Measurements from ENCODE around the gene ZSWIM9. TPM values are rescaled to one million over a fixed set of nuclear protein-coding genes. Genes with fewer than 3 reads are reported as not detected.

The ZSWIM9 gene
- polyA plus RNA-seq (ENCODE audit: low read depth in 6 of 6), result 1 to 10 TPM in 1 of 6 donors, under 1 TPM in 4, not detected in 1; 0.06 to 1.6 (median 0.69) TPM

DNA sequence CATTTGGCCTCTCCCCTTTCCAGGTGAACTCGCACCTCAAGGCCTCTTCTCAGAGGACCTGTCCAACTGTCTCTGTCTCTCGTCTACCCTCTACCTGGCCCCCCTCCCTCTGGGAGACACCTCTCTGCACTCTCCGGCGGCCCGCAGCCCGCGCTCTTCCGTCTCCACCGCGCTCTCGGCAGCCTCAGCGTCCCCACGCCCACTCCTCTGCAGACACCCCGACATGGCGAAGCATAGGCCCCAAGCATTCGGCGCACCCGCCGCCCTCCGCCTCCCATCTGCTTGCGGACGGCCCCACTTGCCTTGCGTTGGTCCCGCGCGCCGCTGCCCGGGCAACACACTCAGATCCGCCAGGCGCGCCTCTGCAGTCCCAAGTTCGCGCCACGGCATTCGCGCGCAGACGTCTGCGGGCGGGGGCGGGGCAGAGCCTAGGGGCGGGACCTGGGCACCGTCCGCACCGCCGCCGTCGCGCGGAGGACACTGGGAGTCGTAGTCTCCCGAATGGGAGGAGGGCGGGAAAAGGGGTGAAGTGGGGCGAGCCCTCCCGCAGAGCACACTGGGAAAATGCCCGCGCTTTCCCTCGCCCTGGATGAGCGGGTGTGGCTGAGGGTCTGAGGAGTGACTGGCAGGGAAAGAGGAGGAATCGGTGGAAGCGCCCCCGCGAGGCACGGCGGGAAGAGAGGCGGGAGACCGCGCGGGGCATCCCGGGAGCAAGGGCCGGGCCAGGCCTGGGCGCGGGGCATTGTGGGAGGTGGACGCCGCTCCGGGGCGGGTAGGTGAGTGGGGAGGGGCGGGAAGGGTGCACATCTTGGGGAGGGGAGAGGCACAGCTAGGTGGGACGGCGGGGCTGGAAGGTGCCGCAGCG, at the start of gene ZSWIM9, which contains the start of gene LIG1:
ZSWIM9 (plus strand) TSS at position 742 of the 865 bp plus-strand sequence. CDS start 1,123 bp downstream, outside the sequence.
LIG1 (minus strand) TSS at position 406 of the 865 bp plus-strand sequence. CDS start 4,778 bp downstream, outside the sequence.
- Mint-ChIP-seq H3K27ac (peak within 1 kb of the TSS; percentile 94 to 99 (median 97)), H3K36me3 (peaks cover 7 to 21% of the 10 kb centered on the region in 2 donors), H3K27me3 (no peaks in the 10 kb centered on the region), H3K4me1 (peaks cover 21 to 37% (median 29%) of the 10 kb centered on the region in 3 donors), H3K9me3 (no peaks in the 10 kb centered on the region), H3K4me3 (peak within 1 kb of the TSS; percentile 90 to 99 (median 98))
- ATAC-seq (ENCODE audit: low read depth in 2 of 2) (peak; percentile 87 to 88), DNase-seq (peak; percentile 94)

DNA sequence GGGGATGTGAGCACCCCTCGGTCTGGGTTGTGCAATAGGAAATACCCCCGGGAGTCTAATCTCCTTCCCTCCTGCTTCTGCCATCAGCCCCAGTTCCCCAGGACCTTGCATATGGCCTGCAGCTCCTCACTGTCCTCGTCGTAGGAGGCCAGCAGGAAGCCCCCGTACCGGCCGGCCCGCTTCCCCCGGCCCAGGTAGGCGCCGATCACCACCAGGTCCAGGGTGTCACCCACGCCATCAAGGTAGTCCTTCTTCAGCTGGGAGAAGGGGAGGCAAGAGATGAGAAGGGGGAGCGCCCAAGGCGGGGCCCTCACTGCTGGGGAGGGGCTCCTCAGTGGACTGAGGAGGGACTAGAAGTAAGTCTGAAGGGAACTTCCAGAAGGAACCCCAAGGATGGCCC, 49.4 kb upstream of the ZSWIM9 start:
- DNase-seq, result no peak
- Mint-ChIP-seq H3K27me3 (no peaks in the 10 kb centered on the region), H3K4me3 (no peak overlapping the region), H3K4me1 (peaks cover 16 to 26% (median 21%) of the 10 kb centered on the region in 3 donors), H3K9me3 (peaks cover 0 to 5% (median 0%) of the 10 kb centered on the region in 7 donors), H3K27ac (peak overlapping the region in 2 of 6 donors; percentile 38 to 95), H3K36me3 (peaks cover 21 to 24% of the 10 kb centered on the region in 2 donors)
- ATAC-seq (ENCODE audit: low read depth in 2 of 2), result no peak

DNA sequence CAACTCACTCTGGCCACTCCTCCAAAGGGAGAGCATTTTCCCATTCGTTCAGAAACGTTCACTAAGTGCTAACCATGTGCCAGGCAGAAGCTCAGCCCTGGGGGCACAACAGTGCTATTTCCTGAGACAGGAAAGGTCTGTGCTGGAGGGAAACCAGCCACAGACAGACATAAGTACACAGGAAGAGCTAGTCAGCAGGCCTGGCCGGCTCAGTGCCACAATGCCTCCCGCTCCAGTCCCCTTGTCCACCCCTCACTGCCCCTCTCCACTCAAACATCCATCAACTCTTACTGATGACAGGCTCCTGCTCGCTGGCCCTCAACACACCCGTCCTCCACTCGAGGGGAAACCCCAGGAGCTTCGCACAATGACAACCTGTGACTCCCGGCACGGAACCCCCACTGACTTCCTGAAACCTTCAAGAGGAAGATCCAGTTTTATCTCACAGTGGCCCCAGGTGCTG, 48.5 kb upstream of the ZSWIM9 start:
- peak overlapping the region in 5 of 6 donors; percentile 71 to 97 (median 94) for H3K27ac Mint-ChIP-seq
- H3K36me3 Mint-ChIP-seq, result peaks cover 21 to 27% of the 10 kb centered on the region in 2 donors
- peak overlapping the region in 6 of 8 donors; percentile 33 to 85 (median 56) for H3K4me3 Mint-ChIP-seq
- peaks cover 0 to 5% (median 0%) of the 10 kb centered on the region in 7 donors for H3K9me3 Mint-ChIP-seq
- peak; percentile 9 for DNase-seq
- peak; percentile 90 to 94 for ATAC-seq (ENCODE audit: low read depth in 2 of 2)
- no peaks in the 10 kb centered on the region for H3K27me3 Mint-ChIP-seq
- H3K4me1 Mint-ChIP-seq, result peaks cover 16 to 26% (median 21%) of the 10 kb centered on the region in 3 donors

DNA sequence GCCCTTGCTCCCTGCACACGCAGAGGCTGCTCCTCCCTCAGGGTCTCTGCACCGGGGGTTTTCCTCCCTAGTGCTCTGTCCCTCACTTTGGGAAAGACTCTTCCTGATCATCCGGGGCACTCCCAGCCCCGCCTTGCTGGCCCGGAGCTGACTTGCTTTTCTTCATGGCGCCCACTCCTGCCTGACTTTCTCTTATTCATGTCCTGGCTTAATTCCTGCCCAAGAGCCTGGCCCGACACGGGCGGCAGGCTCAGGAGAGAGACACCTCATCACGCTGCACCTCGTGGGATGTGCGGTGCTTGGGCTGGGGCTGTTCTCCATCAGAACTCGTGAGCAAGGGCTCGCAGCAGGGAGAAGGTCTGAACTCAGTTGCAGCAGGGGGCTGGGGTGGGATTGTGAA, 48.1 kb upstream of the ZSWIM9 start:
- DNase-seq (no peak), ATAC-seq (ENCODE audit: low read depth in 2 of 2) (no peak)
- peaks cover 0 to 5% (median 0%) of the 10 kb centered on the region in 7 donors for H3K9me3 Mint-ChIP-seq
- peak overlapping the region in 3 of 8 donors; percentile 54 to 77 (median 57) for H3K4me3 Mint-ChIP-seq
- H3K27me3 Mint-ChIP-seq, result no peaks in the 10 kb centered on the region
- H3K27ac Mint-ChIP-seq, result peak overlapping the region in 5 of 6 donors; percentile 86 to 97 (median 94)
- peaks cover 15 to 22% (median 19%) of the 10 kb centered on the region in 3 donors for H3K4me1 Mint-ChIP-seq
- H3K36me3 Mint-ChIP-seq, result peaks cover 21 to 31% of the 10 kb centered on the region in 2 donors

DNA sequence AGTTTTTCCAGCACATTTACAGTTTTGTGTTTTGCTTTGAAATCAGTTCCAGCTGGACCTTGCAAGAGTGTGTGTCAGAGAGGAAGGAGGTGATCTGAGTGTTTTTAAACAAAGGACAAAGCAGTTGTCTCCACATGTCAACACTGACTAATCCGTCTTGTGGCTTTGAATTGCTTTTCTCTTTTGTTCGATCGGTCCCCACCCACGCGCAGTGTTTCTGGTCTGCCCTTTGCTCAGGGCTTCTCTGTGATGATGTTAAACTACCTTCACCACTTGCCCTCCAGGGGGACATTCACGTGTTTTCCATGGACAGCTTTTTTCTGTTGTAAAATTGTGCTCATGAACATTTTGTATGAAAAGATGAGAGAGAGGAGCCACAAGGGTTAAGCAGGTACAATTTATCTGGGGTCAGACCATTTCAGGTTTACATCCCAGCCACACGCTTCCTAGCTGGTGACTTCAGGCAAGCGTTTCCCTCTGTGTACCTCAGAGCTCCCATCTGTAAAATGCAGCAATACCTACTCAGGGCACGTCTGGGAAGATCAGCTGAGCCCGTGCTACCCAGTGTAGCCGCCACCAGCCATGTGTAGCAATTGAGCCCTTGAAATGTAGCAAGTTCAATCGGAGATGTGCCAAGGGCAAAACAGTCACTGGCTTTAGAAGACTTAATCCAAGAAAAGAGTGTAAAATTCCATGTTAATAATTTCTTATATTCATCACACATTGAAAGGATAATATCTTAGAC, 46.4 kb upstream of the ZSWIM9 start:
- no peak overlapping the region for H3K27ac Mint-ChIP-seq

DNA sequence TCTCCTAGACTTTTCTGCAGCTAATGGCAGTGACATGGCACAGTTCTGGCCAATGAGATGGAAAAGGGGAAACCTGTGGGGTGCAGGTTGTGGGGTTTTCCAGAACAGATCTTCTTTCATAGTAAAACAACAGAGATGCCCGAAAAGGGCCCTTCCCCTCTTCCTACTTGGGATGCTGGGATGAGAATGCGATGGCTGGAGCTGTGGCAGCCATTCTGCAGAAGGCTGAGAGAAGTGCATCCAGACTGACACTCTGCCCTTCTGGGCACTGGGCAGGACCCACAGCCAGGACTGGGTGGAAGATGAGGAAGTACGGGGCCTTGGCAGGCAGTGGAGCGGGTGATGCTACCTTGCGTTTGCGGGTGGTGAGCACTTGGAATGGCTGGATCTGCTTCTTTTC, 42.9 kb upstream of the ZSWIM9 start:
- H3K4me3 Mint-ChIP-seq, result no peak overlapping the region
- no peaks in the 10 kb centered on the region for H3K27me3 Mint-ChIP-seq
- DNase-seq (no peak), ATAC-seq (ENCODE audit: low read depth in 2 of 2) (no peak)
- peaks cover 0 to 3% (median 2%) of the 10 kb centered on the region in 3 donors for H3K4me1 Mint-ChIP-seq
- H3K27ac Mint-ChIP-seq, result peak overlapping the region in 1 of 6 donors; percentile 57
- peaks cover 0 to 7% (median 3%) of the 10 kb centered on the region in 7 donors for H3K9me3 Mint-ChIP-seq
- H3K36me3 Mint-ChIP-seq, result peaks cover 21 to 36% of the 10 kb centered on the region in 2 donors

More for the DNA sequence above, 46.4 kb upstream of the ZSWIM9 start:
- peaks cover 0 to 7% (median 3%) of the 10 kb centered on the region in 7 donors for H3K9me3 Mint-ChIP-seq
- H3K4me3 Mint-ChIP-seq, result no peak overlapping the region
- H3K36me3 Mint-ChIP-seq, result peaks cover 26 to 36% of the 10 kb centered on the region in 2 donors
- peaks cover 7 to 13% (median 11%) of the 10 kb centered on the region in 3 donors for H3K4me1 Mint-ChIP-seq
- ATAC-seq (ENCODE audit: low read depth in 2 of 2) (no peak), DNase-seq (no peak)
- H3K27me3 Mint-ChIP-seq, result no peaks in the 10 kb centered on the region

DNA sequence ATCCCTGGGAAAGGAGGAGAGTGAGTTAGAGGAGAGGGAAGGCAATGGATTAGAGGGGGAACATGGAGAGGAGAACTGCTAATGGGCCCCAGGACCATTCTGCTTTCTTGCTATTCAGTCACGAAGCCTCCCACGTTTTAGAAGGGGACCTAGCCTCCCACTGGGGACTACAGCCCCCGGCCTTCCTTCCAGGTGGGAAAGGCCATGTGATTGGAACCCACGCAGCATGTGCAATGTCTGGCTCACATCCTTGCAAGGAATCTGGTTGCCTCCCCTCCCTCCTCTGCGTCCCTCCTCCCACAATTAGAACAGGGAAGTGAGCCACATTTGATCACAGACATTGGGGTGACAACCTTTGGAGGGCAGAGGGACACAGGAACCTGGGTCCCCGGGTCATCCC, 37.4 kb upstream of the ZSWIM9 start:
- Mint-ChIP-seq H3K4me1 (no peaks in the 10 kb centered on the region), H3K27ac (peak overlapping the region in 1 of 6 donors; percentile 59), H3K4me3 (no peak overlapping the region), H3K9me3 (peaks cover 0 to 4% (median 0%) of the 10 kb centered on the region in 7 donors), H3K27me3 (no peaks in the 10 kb centered on the region), H3K36me3 (peaks cover 9 to 17% of the 10 kb centered on the region in 2 donors)
- DNase-seq, result no peak
- no peak for ATAC-seq (ENCODE audit: low read depth in 2 of 2)

DNA sequence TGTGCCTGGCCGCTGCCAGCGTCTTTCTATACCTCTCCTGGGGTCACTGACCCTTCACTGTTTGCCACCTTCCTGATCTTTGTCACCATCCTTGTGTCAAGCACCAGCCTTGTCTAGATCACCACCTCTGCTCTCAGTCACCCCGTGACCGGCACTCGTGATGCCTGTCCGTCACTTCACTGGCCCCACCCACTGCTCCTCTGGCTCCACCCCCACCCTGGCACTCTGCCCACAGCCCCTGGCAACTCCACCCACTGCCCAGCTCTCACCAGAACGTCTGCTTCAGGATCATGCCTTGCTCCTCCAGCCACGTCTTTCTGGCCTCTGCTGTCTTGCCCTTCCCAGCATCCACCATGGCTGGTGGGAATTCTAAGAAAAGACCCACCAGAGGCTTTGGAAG, 35.1 kb upstream of the ZSWIM9 start:
- Mint-ChIP-seq H3K4me1 (peaks cover 0 to 7% (median 0%) of the 10 kb centered on the region in 3 donors), H3K27me3 (no peaks in the 10 kb centered on the region), H3K9me3 (no peaks in the 10 kb centered on the region), H3K36me3 (peaks cover 12 to 28% of the 10 kb centered on the region in 2 donors), H3K27ac (no peak overlapping the region), H3K4me3 (no peak overlapping the region)
- ATAC-seq (ENCODE audit: low read depth in 2 of 2), result no peak
- no peak for DNase-seq

DNA sequence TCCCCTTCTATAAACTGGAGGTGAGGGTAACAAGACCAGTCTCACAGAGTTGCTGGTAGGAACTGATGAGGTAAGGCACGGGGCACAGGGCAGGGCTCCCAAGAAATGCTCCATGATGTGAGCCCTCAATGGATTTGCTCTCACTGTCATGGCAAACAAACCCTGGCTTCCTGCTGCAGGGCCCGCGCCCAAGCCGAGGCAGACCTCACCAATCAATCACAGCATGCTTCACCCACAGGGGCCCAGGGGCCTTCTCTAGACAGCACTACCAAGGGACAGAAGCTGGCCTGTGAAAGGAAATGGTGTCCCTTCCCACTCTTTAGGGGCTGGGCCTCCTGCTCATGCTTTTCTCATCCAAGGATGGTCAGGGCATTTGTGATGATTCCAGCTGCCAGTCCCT, 33.9 kb upstream of the ZSWIM9 start:
- H3K27me3 Mint-ChIP-seq, result no peaks in the 10 kb centered on the region
- peaks cover 0 to 7% (median 0%) of the 10 kb centered on the region in 3 donors for H3K4me1 Mint-ChIP-seq
- no peak overlapping the region for H3K4me3 Mint-ChIP-seq
- H3K36me3 Mint-ChIP-seq, result peaks cover 8 to 21% of the 10 kb centered on the region in 2 donors
- DNase-seq (no peak), ATAC-seq (ENCODE audit: low read depth in 2 of 2) (no peak)
- no peaks in the 10 kb centered on the region for H3K9me3 Mint-ChIP-seq
- no peak overlapping the region for H3K27ac Mint-ChIP-seq

DNA sequence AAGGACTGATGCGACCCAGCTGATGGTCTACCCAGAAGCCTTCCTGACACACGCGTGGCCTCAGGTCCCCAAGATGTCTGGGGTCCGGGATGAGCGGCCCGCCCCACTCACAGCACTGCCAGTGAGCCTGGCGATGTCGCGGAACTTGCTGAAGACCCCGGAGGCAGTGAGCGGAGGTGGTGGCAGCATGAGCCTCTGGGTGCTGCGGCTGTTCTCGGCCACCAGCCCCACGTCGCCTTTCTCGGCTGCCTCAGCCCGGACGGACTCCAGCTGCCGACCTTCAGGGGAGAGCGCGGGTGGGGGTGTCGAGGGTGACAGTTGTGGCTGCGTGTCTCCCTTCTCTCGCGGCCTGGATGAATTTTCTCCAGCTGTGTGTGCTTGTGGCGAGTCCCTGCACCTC, 33.1 kb upstream of the ZSWIM9 start:
- ATAC-seq (ENCODE audit: low read depth in 2 of 2) (no peak), DNase-seq (no peak)
- Mint-ChIP-seq H3K9me3 (no peaks in the 10 kb centered on the region), H3K4me3 (no peak overlapping the region), H3K27ac (no peak overlapping the region), H3K4me1 (peaks cover 0 to 7% (median 0%) of the 10 kb centered on the region in 3 donors), H3K27me3 (no peaks in the 10 kb centered on the region), H3K36me3 (peaks cover 8 to 21% of the 10 kb centered on the region in 2 donors)

DNA sequence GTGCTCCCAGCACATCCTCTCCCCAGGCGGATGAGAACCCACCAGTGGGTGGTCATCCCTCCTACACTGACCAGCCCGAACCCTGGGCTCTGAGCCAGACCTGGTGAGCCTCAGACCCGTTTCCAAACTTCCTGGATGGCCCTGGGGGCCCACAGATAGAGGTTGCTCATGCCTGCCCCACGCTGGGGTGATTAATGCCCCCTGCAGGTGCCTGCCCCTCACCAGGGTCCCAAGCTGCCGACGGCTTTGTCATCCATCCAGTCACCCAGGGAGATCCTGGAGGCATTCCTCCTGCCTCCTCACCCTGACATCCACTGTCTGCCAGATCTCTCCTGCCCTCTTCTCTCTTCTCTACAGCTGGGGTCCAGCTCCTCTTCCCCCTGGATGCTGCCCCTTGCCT, 31.4 kb upstream of the ZSWIM9 start:
- H3K27ac Mint-ChIP-seq, result peak overlapping the region in 2 of 6 donors; percentile 19 to 91
- H3K36me3 Mint-ChIP-seq, result peaks cover 14 to 28% of the 10 kb centered on the region in 2 donors
- no peaks in the 10 kb centered on the region for H3K9me3 Mint-ChIP-seq
- peak overlapping the region in 1 of 8 donors; percentile 75 for H3K4me3 Mint-ChIP-seq
- peaks cover 0 to 7% (median 0%) of the 10 kb centered on the region in 3 donors for H3K4me1 Mint-ChIP-seq
- DNase-seq, result no peak
- H3K27me3 Mint-ChIP-seq, result no peaks in the 10 kb centered on the region
- ATAC-seq (ENCODE audit: low read depth in 2 of 2), result no peak

DNA sequence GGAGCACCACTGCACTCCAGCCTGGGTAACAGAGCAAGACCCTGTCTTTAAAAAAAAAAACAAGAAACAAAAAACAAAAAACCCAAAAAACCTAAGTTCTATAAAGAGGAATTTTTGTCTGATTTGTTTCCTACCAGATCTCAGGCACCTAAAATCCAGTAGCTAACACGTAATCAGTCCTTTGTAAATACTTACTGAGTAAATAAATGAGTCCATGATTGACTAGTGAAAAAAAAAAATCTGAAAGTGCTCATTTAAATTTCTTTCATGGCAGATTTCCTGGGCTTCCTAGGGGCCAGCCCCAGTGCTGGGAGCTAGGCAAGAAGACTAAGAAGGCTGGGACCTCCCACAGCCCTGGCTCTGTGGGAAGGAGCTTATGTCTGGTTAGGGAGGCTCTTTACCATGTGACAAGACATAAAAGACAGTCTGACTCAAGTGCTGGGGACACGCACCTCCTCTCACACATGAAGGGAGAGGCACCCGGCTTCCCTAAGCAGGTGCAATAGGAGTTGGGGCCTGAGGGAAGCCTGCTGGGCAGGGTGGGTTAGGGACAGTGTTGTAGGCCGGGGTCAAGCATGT, 22.8 kb upstream of the ZSWIM9 start:
- Mint-ChIP-seq H3K27ac (no peak overlapping the region), H3K4me3 (peak overlapping the region in 1 of 8 donors; percentile 22), H3K4me1 (peaks cover 0 to 3% (median 0%) of the 10 kb centered on the region in 3 donors), H3K9me3 (no peaks in the 10 kb centered on the region), H3K27me3 (no peaks in the 10 kb centered on the region), H3K36me3 (peaks cover 8 to 24% of the 10 kb centered on the region in 2 donors)
- DNase-seq, result no peak
- ATAC-seq (ENCODE audit: low read depth in 2 of 2), result no peak

All from naive B cell (primary cell).